ENCODE results near the gene SLC16A10. TPM values are rescaled to one million over a fixed set of nuclear protein-coding genes. Genes with fewer than 3 reads are reported as not detected.

The SLC16A10 gene
- total and polyA plus RNA-seq, 2 of the 8 experiments (the other 6 are each of a cell fraction or from before 2014, with no cell fraction given), result 18.6 to 23.2 TPM

DNA sequence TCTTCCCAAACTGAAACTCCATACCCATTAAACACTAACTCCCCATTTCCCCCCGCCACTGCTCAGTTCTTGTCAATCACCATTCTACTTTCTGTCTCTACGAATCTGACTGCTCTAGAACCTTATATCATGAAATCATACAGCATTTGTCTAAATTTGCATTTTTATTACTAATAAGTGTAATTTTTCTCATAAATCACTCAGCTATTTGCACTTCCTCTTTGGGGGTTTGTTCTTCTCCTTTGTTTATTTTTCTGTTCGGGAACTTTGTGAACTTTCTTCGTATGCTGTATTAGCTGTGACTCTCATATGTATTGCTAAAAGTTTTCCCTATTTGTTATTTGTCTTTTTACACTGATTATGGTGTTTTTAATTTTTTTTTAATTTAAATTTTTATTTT lies 152.2 kb downstream of the SLC16A10 start:
- WGBS, 2 experiments (ENCODE audit: extremely low coverage in 1 of 2, insufficient coverage in 1 of 2, insufficient read length in 1 of 2, insufficient replicate concordance in 2 of 2, low coverage in 1 of 2, low lambda C conversion rate in 2 of 2, missing lambda C conversion rate in 1 of 2), result 94% methylated on average over 4 of the region's 4 CpGs; no CpG with 5 or more reads in 1 of the 2 experiments
- no peak overlapping the region for H2BK20ac ChIP-seq (ENCODE audit: low read length)
- H2AFZ ChIP-seq (ENCODE audit: low read length), result no peak overlapping the region
- no peak overlapping the region for H2BK15ac ChIP-seq (ENCODE audit: low read length)
- no peak overlapping the region for H3K56ac ChIP-seq (replicated peaks; ENCODE audit: insufficient read length, low read depth, low read length)
- H2BK12ac ChIP-seq (ENCODE audit: low read depth, low read length), result no peak overlapping the region
- H2AK5ac ChIP-seq (ENCODE audit: low read depth, low read length), result no peak overlapping the region
- no peak overlapping the region for H4K5ac ChIP-seq (ENCODE audit: insufficient read length, low read depth, low read length)
- no peak for FAIRE-seq
- no peak overlapping the region for H2BK120ac ChIP-seq (replicated peaks; ENCODE audit: low read depth, low read length)
- H3K23ac ChIP-seq (ENCODE audit: insufficient read length), result no peak overlapping the region
- H3K23me2 ChIP-seq (ENCODE audit: low read depth, low read length), result no peaks in the 10 kb centered on the region
- no peak overlapping the region for H3K4ac ChIP-seq (replicated peaks; ENCODE audit: insufficient read length, low read depth, low read length)
- ChIA-PET POLR2A (ENCODE audit: partially characterized antibody) (no interaction called here), CTCF (ENCODE audit: partially characterized antibody) (interaction anchor here (0.8 kb wide), 1 partner anchor 13 kb away, joined by 4 read pairs; no protein-coding TSS in a partner anchor)
- H3K9me3 ChIP-seq (ENCODE audit: insufficient read depth in 2 of 2, low read depth in 1 of 2, low read length in 1 of 2), result no peaks in the 10 kb centered on the region
- no peaks in the 10 kb centered on the region for H3K36me3 ChIP-seq (ENCODE audit: control insufficient read depth in 2 of 4, insufficient read depth in 4 of 4, low read length in 3 of 4)
- H3K79me2 ChIP-seq (ENCODE audit: control insufficient read depth in 1 of 2, insufficient read depth in 2 of 2, low read length in 2 of 2), result no peaks in the 10 kb centered on the region
- H3K4me1 ChIP-seq (replicated peaks in 1 of 4; ENCODE audit: control insufficient read depth in 3 of 4, insufficient read depth in 4 of 4, low read length in 3 of 4), result no peaks in the 10 kb centered on the region
- H3K27ac ChIP-seq (ENCODE audit: low read depth, low read length), result no peak overlapping the region
- no peak overlapping the region for H4K91ac ChIP-seq (replicated peaks; ENCODE audit: insufficient read length, low read length)
- H4K20me1 ChIP-seq (replicated peaks in 1 of 2; ENCODE audit: control insufficient read depth in 1 of 2, insufficient read depth in 2 of 2, low read length in 2 of 2), result no peaks in the 10 kb centered on the region
- H3K79me1 ChIP-seq (ENCODE audit: low read depth, low read length), result no peaks in the 10 kb centered on the region
- H3K18ac ChIP-seq (ENCODE audit: extremely low read depth, low read length), result no peak overlapping the region
- H2BK5ac ChIP-seq (ENCODE audit: low read depth, low read length), result no peak overlapping the region
- no peak overlapping the region for H3K9ac ChIP-seq (replicated peaks in 1 of 4; ENCODE audit: extremely low read depth in 1 of 4, low read depth in 3 of 4, low read length in 3 of 4)
- no peak for DNase-seq (ENCODE audit: low read depth in 1 of 2, low spot score in 2 of 2)
- H3K27me3 ChIP-seq (replicated peaks in 1 of 4; ENCODE audit: control insufficient read depth in 3 of 4, extremely low read depth in 1 of 4, insufficient read depth in 3 of 4, low read length in 3 of 4), result no peaks in the 10 kb centered on the region
- no peak overlapping the region for H3K4me2 ChIP-seq (ENCODE audit: insufficient read depth in 1 of 2, low read depth in 2 of 2, low read length in 2 of 2)
- no peak overlapping the region for H3K4me3 ChIP-seq (ENCODE audit: extremely low read depth in 1 of 4, insufficient read depth in 2 of 4, low read depth in 3 of 4, low read length in 4 of 4)
- no peak overlapping the region for H3K14ac ChIP-seq (ENCODE audit: insufficient read length)
- no peak overlapping the region for H4K8ac ChIP-seq (ENCODE audit: extremely low read depth, insufficient read depth, low read length)
- no peak for TF ChIP-seq CEBPB (IDR thresholded peaks at IDR 0.05; ENCODE audit: low read depth, low read length)
- no peak for TF ChIP-seq GTF2F1 (IDR thresholded peaks at IDR 0.05; ENCODE audit: borderline replicate concordance, low read depth, low read length)
- no peak for TF ChIP-seq CHD1 (IDR thresholded peaks at IDR 0.05; ENCODE audit: low read depth, low read length)
- TF ChIP-seq CTBP2 (IDR thresholded peaks at IDR 0.05; ENCODE audit: borderline replicate concordance, insufficient read depth, insufficient read length, low read length), result no peak
- TF ChIP-seq BACH1 (IDR thresholded peaks at IDR 0.05; ENCODE audit: low read length), result no peak
